Peyer's patch (tissue), 4 donors: ENCODE results near the gene RPS24.

Source experiments
- POLR2A ChIP-seq, 2 donors: fragments of 450-650 bp; IDR thresholded peaks; one replicate each; pipeline ENCODE4 v1.5.1; 2017; ENCODE audit warnings: antibody characterized with exemption in 2 of 2, mild to moderate bottlenecking in 2 of 2, moderate library complexity in 2 of 2
- TF ChIP-seq, protein P1 (sequence below), 6 experiments: fragments of 450-650 bp in 4 of 6; fragments of 200-600 bp in 2 of 6; sonication (generic) in 1 of 6; IDR thresholded peaks; one replicate each; pipeline ENCODE4 v1.5.1; 2017 to 2019; ENCODE audit warnings: antibody characterized with exemption in 6 of 6, mild to moderate bottlenecking in 3 of 6, moderate library complexity in 1 of 6

DNA sequence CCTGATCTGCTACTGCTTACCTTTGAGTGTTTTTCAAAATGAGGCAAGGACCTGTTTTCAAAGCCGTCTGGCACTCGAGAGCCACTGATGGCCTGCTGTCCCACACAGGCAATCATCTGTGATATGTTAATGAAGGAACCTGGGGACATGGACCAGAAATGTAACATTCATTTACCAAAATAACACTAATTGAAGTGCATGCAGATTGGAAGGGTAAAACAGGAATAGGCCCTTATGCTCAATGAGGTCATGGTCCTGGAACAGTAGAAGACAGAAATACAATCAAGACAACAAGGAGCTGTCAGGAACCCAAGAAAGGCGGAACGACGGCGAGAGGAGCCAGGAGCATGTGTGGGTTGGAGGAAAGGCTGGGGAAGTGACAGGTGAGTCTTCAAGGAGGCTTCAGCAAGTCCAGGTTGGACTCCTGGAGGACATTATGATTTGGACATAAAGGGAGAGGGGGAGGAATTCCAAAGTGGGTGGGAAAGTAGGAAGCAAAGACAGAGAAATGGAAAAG is 32.6 kb upstream of the RPS24 start:
- TF ChIP-seq, protein P1, sequence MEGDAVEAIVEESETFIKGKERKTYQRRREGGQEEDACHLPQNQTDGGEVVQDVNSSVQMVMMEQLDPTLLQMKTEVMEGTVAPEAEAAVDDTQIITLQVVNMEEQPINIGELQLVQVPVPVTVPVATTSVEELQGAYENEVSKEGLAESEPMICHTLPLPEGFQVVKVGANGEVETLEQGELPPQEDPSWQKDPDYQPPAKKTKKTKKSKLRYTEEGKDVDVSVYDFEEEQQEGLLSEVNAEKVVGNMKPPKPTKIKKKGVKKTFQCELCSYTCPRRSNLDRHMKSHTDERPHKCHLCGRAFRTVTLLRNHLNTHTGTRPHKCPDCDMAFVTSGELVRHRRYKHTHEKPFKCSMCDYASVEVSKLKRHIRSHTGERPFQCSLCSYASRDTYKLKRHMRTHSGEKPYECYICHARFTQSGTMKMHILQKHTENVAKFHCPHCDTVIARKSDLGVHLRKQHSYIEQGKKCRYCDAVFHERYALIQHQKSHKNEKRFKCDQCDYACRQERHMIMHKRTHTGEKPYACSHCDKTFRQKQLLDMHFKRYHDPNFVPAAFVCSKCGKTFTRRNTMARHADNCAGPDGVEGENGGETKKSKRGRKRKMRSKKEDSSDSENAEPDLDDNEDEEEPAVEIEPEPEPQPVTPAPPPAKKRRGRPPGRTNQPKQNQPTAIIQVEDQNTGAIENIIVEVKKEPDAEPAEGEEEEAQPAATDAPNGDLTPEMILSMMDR (IDR thresholded peaks at IDR 0.05) = no peak
- TF ChIP-seq POLR2A (IDR thresholded peaks at IDR 0.05) = no peak
